ENCODE results near the gene PPM1H. TPM values are rescaled to one million over a fixed set of nuclear protein-coding genes. Genes with fewer than 3 reads are reported as not detected.

PPM1H gene
- total RNA-seq, 1 donor from 2014 or later = 73.4 TPM

DNA sequence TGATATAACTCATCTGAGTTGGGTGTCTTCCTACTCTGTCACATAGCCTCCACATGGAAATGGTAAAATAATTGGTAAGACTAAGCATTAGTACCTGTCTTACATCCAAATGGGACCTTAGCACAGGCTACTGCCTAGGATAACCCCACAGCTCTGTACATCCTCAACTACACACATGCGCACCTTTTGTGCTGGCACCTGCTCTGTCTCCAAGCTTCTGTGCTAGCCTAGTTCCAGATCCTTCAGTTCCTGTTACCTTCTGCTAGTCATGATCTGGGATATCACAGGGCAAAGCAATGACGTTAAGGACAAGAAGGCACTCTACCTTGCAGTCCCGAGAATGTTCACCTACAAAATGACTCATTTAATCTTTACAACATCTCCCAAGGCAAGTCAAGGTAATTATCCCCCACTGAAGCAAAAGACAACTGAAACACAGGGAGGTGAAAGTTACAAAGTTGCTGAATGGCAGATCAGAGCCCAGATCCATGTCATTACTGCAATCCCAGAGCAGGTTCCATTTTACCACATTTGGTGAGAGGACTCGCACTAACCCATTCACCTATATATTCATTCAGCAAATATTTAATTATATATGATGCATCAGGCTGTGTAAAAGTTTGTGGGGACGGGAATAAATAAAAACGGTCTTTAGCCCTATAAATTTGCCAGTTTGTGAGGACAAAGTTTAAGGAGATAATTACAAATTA lies 61.7 kb downstream of the PPM1H start:
- no peak for DNase-seq (ENCODE audit: low spot score)

DNA sequence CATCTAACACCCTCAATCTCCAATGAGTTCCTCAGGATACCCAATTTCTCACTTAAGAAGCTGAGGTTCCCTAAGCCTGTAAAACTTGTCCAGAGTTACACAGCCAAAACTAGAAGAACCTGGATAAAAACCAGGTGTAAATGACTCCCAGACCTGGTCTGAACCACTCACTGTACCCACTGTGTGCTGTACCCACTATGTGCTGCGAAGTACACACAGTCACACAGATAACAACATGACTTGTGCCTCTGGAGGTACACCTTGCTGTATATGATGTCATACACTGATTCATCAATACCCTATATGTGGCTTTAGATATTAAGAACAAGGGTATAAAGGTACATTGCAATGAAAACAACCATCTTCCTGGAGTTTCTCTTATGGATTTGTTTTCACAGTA lies 66.1 kb downstream of the PPM1H start:
- DNase-seq (ENCODE audit: low spot score) = no peak

DNA sequence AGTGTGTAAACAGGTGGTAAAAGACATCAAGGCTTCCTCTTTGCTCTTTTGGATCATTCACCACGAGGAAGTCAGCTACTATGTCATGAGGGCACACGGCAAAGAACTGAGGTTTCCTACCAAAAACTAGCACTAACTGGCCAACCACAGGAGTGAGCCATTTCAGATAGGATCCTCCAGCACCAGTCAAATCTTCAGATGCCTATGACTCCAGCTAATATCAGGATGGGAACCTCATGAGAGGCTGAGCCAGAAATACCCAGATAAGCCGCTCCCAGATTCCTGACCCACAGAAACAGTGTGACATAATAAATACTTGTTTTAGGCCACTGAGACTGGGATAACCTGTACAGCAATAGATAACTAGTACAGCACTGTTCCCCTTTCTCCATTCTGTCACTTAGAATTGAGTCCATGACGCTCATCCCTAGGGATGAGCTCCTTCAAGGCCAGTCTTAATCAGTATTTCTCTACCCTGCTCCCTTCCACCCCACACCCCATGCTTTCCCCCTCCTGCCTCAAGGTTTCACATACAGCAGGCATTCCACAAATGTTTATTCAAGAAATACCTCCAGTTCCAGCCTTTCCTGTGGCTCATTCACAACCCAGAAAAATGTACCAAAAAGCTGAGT lies 68.4 kb downstream of the PPM1H start:
- no peak for DNase-seq (ENCODE audit: low spot score)

DNA sequence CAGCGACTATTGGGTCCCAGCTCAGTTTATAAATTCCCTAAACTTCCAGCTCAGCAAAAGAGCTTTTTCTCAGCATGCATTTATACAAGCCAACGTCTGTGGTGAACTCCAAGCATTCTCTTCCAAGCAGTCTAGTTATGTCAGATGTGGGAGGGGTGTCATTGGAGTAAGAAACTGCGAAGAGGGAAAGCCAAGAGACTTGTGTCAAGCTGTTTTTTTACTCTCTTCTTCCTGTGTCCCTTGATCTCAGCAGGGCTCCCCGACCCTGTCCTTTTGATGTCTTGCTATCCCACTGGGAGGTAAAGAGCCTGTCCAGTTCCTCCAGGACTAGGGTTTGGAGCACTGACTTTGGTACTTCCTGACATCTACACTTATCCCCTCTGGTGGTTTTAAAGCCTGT lies 69.0 kb downstream of the PPM1H start:
- no peak for DNase-seq (ENCODE audit: low spot score)

DNA sequence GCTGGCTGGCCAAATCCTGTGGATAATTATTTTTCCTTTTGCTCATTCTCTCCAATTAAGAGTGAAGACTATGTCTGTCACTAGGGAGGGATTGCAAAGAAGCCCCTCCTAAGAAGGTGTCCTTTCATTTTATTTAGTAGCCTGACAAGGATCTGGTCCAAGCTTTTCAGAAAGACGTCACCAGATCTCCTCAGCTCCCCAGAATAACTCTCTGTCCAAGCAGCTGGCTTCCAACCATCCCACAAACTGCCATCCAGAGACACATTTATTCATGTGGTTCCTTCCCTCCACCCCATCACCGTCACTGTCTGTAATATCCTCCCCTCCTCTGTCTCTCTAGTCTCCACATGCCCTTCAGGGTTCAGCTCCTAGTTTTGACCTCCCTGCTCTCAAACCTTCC lies 69.9 kb downstream of the PPM1H start:
- DNase-seq (ENCODE audit: low spot score) = no peak

DNA sequence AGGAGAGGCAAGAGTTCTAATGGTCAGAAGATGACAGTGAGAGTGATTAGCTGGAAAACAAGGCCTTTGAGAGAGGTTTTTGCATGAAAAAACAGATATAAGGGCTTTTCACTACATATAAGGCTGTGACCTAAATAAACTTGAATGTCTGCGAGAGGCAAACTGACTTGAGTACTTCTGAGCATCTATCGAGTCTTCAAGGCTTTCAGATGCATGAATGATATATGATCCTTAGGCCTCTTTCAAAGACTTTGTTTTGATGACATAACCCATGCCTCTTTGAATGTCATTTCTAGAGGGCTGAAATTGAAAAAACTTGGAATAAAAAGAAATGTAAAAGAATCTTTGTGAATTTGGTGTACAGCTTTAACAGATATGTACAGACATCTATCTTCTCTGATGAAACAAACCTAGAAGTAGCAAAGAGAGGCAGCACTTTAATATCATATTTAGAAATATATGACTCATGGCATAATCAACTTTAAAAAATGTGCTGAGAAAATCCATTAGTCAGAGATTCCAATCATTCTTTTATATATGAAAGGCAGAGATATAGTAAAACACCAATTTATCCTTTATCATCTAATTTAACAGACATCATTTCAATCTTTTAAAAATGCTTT lies 72.6 kb downstream of the PPM1H start:
- no peak for DNase-seq (ENCODE audit: low spot score)

DNA sequence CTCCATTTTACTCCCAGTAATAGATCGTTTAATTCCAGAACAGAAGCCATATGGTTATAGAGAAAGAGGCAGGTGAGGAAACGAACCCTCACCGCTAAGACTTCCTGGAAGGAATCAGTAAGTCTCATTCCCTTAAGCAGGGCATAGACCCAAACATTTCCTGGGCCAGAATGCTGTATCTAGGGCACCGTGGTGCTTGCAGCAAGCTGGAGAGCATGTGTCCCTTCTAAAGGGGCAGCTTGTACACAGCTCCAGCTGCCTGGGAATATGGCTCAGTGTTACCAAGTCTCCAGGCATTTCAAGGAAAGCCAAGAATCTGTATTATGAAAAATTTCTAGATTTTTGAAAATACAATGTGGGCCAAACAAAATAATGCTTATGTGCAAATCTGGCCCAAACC lies 73.4 kb downstream of the PPM1H start:
- DNase-seq (ENCODE audit: low spot score) = no peak

DNA sequence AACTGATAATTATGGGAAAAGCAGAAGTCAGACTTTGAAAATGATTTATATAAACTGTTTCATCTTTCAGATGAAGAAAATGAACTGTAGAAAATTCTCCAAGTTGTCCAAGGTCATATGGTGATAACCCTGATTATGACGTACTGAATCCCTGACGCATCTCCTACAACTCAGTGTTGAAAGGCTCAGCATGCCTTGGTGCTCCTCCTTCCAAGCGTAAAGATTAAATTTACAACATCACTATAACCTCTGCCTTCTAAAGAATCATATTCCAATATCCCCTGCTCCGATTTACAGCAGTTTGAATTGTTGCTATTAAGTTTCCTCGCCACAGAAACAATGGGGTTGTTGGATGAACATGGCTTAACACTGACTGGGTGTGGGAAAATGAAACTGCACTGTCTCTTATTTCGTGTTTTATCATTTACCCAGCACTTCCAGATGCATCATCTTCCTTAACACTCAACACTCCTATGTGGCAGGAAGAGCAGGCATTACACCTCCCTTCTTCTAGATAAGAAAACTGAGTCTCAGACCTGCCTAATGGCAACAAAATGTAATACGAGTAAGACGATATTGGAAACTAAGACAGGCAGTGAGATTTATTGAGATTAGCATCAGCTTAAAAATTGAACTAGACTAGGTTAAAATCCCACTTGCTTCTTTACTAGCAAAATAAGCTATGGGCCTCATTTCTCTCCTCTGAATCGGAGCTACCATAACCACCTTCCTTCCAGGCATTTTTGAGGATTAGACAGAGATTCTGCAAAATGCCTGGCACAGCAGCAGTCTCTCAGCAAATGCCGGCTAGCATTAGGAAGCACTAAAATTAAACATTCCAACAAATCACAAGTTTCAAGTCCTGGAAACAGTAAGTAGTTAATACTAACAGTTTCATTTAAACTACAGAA lies 74.2 kb downstream of the PPM1H start:
- DNase-seq (ENCODE audit: low spot score) = no peak

DNA sequence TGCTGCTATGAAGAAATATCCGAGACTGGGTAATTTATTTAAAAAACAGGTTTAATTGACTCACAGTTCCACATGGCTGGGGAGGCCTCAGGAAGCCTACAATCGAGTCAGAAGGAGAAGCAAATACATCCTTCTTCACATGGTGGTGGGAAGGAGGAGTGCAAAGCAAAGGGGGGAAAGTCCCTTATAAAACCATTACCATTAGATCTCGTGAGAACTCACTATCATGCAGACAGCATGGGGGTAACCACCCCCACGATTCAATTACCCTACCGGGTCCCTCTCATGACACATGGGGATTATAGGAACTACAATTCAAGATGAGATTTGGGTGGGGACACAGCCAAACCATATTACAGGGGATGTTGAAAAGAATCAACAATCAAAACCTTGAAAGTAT lies 74.9 kb downstream of the PPM1H start:
- DNase-seq (ENCODE audit: low spot score) = no peak

DNA sequence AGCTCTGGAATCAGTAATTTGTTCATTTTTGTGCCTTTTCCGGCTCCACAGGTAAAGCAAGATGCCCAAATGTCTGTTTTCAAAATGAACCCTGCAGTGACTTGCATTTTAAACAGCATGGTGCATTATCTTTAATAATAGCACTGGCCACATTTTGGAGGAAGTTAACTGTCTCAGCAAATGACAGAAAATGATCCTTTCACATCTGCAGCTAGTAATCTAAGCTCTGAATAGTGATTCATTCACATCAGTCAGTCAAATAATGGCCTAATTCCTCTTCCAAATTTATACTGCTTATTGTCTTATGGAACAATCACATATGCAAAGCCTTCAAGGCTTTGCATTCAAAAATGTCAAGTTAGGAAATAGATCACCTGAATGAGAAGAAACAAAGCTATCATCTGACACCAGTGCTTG lies 75.6 kb downstream of the PPM1H start:
- no peak for DNase-seq (ENCODE audit: low spot score)

DNA sequence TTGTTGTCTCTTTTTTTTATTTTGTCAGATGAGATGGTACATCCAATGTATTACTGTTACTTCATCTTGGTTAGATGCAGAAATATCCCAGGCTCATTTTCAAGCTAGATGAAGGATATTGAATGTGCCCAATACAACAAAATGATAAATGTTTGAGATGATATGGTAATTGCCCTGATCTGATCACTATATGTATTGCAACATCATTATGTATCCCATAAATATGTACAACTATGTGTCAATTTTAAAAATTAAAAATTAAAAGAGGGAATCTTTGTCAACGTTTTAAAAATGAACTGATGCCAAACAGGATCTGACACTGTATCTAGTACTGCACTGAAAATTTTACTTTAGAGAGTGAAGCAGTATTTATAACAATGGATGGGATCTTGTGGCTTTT lies 78.5 kb downstream of the PPM1H start:
- DNase-seq (ENCODE audit: low spot score) = no peak

DNA sequence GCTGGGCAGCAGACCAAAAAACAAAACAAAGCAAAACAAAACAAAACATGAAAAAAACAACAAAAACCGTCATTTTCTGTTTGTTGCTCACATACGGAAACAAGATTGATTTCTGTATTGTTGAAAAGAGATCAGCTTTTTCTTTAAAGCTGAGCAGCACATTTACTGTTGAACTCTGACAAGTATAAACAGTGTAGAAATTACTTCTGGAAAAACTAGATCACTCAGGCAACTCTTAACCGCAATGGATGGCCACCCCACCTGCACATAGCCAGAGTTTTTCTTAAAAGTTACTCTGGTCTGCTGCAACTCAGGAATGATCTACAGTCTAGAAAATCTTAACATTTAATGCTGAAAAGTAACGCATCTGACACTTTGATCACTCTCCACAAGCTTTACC lies 80.9 kb downstream of the PPM1H start:
- no peak for DNase-seq (ENCODE audit: low spot score)

DNA sequence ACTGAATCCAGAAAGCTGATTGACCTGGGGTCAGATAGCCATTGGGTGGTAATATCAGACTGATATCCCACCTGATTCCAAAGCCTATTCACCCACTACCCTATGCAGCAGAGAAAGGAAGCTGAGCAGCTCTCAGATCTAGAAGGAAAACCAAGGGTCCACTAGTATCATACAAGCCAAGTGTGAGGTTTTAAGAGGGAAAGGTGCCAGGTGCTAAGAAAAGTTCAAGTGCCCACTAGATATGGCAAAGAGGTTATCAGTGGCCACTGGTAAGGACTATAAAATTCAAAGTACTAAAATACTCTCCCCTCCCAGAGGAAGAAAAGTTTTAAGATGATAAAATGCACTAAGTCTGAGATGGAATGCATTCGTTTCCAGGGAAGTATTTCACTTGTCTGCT lies 85.6 kb downstream of the PPM1H start:
- no peak for DNase-seq (ENCODE audit: low spot score)

DNA sequence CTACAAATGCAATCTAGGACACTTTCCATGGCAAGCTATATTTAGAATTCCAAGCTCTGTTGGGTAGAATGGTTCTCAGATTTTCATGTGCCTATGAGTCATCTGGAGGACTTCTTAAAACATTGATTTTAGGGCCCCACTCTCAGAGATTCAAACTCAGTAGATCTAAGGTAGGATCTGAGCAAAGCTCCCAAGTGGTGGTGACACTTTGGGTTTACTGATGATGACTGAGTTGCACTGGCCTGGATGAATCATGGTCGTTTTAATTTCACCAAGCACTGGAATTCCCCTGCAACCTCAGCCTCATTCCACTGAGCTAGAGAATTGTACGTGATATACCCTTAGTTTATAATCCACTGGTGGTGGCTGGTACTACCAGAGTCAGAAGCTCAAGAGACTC lies 86.5 kb downstream of the PPM1H start:
- no peak for DNase-seq (ENCODE audit: low spot score)

DNA sequence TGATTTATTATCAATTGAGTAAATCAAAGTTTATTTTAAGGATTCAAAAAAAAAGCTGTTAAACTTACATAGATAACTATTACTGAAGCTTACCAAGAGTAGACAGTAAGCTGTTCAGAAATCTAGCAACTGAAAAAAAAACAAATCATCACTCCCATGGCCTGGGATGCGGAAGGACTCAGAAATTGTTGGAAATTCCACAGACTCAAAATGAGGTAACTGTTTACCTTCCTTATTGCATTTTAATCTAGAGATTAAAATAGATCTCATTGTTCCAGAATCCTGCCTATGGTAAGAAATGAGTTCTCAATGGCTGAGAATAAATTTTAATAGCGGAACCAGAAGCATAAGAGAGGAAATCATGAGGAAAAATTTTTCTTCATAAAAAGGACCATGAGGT lies 87.2 kb downstream of the PPM1H start:
- DNase-seq (ENCODE audit: low spot score) = no peak

DNA sequence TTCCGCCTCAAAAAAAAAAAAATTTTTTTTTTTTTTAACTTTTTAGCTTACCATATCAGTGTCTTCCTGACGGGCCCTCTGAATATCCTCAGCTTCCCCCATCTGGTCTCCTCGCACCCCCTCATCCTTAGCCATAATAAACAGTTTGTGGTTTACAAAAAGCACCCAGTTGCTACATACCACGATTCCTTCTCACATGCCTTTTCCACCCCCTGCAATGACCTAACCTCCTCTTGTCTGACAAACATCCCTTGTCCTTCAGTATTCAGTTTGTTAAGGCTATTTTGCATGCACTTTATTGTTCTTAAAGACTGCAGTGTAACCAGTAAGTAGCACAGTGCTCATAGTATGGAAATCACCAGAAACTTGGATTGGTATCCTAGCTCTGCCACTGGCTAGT lies 88.5 kb downstream of the PPM1H start:
- no peak for DNase-seq (ENCODE audit: low spot score)

DNA sequence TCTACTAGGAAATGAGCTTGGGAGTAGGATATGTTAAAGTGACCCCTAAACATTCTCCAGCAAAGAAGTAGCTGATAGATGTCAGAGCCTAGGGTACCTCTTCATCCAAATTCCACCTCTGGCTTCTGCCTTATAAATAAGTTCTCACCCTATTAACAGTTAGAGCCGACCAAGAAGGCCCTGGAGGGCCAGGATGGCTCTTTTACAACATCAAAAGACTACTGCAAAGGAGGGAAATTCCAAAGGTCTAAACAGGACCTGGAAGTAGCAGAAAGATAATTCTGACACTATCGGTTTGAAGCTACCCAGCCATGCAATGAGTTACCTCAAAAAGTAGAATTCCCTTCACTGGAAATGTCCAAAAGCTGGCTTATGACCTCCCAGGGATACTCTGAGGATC lies 90.0 kb downstream of the PPM1H start:
- DNase-seq (ENCODE audit: low spot score) = no peak

DNA sequence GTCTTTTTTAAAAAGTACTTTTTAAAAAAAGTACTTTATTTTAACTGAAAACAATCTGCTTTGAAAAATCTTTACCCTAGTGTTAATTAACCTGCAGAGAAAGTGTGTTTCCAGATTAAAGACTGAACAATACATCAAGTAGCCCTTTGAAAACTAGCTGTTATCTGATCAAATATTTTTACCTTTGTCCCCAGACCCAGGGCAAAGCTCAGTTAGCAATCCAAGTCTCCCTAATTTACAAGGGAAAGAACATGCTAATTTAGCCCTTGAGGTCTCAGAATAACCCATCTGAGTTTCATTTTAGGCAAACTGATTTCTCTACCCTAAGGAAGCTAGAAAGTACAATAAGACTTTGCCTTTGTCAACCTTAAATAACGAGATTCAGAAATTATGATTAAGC lies 91.2 kb downstream of the PPM1H start:
- no peak for DNase-seq (ENCODE audit: low spot score)

DNA sequence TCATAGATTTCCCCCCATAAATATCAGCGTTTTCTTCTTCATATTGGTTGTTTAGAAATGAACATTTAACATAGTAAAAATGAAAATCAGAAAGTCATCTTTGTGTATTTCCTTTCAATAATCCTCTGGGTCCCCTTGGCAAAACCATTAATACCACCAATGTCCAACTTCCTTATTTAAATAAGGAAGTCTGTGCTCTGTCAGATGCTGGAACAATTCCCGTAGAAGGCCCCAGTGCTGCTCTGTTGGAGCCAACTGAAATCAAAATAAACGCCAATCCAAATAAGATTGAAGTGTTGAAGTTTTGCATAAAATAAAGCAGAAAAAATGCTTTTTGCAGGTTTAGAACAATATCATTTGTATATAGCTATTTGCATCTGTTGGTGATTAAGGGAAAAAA lies 93.1 kb downstream of the PPM1H start:
- no peak for DNase-seq (ENCODE audit: low spot score)

DNA sequence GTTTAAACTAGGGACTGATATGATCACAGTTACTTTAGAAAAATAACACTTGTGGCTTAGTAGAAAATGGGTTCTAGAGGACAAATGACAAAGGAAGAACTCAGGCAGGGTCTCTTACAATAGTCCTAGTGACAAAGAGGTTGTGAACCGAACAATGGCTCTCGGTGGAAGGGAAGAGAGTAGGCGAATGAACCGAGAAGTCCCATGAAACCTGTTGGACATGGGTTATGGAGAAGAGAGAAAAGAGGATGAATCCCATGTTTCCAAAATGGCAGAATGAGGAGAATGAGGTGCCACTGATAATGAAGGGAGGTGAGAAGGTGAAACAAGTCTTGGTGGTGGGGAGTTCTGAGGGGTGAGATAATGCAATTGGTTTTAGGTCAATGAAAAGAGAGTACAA lies 94.1 kb downstream of the PPM1H start:
- no peak for DNase-seq (ENCODE audit: low spot score)

DNA sequence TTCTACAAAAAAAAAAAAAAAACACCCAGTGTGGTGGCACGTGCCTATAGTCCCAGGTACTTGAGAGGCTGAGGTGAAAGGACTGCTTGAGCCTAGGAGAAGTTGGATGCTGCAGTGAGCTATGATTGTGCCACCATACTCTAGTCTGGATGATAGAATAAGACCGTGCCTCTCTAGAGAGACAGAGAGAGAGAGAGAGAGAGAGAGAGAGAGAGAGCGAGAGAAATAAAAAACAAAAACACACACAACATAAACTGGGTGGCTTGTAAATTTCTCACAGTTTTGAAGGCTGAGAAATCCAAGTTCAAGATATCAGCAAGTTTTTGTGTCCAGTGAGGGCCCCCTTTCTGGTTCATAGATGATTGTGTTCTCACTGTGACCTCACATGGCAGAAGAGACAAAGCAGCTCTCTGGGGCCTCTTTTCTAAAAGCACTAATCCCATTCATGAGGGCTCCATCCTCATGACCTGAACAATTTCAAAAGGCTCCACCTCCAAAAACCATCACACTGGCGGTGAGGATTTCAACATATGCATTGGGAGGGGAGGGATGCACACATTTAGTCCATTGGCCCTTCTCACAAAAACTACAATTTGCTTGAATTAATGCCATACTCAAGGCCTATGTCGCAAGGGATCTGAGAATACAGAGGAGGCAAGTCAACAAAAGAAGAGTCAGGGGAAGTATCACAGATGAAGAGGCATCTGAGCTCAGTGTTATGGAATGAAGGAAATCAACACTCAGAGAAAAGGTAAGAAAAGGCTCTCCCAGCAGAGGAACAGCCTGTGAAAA lies 94.9 kb downstream of the PPM1H start:
- DNase-seq (ENCODE audit: low spot score) = no peak

All from mucosa of gallbladder (tissue), 1 donor.